ENCODE data around the gene GRIN2C.

GRCh38 chr17:74871356-74872076 lies 11.8 kb upstream of the GRIN2C start:
- no peak for TF ChIP-seq EP300 (IDR thresholded peaks at IDR 0.05)
- no peak for TF ChIP-seq CTCF (IDR thresholded peaks at IDR 0.05)

Measured in upper lobe of left lung (tissue), 4 donors.